Small intestine (tissue), 4 donors: ENCODE results near the gene ZNF441. TPM values are rescaled to one million over a fixed set of nuclear protein-coding genes. Genes with fewer than 3 reads are reported as not detected.

Experiments used
- polyA plus RNA-seq, 4 donors: library from polyadenylated mRNA; stranded (reverse) in 3 of 4; unstranded in 1 of 4; fragments of 200-250 nt in 3 of 4; fragments of 120-200 nt in 1 of 4; gene quantifications; one replicate each; pipeline versions ENCODE4 v1.2.1 to v1.2.3, GENCODE V29; 2013
- donor health status: healthy with polysubstance abuse.
- donor health status: Bipolar disorder and iron deficiency.
- donor health status: healthy.

The ZNF441 gene
- polyA plus RNA-seq, 4 donors = 1.4 to 7.5 (median 2.1) TPM

Other genes starting within 250 kb of the ZNF441 start
- gene ECSIT, start 237.9 kb upstream of the ZNF441 start, polyA plus RNA-seq = 100 to 1,000 TPM in 1 of 4 donors, 10 to 100 TPM in 3; 39.9 to 106 (median 86.9) TPM
- gene CNN1, start 228.1 kb upstream of the ZNF441 start, polyA plus RNA-seq = 10 to 100 TPM in 2 of 4 donors, 1 to 10 TPM in 2; 1.1 to 44.8 (median 15.9) TPM
- gene ELOF1, start 207.8 kb upstream of the ZNF441 start, polyA plus RNA-seq = 10 to 100 TPM; 39.0 to 80.3 (median 53.5) TPM
- gene ACP5, start 189.4 kb upstream of the ZNF441 start, polyA plus RNA-seq = 100 to 1,000 TPM in 1 of 4 donors, 10 to 100 TPM in 3; 22.8 to 195 (median 33.3) TPM
- 10 to 100 TPM in 1 of 4 donors, 1 to 10 TPM in 3; 3.8 to 15.7 (median 6.0) TPM for gene ZNF627, start 169.5 kb upstream of the ZNF441 start, polyA plus RNA-seq
- gene ZNF823, start 28.1 kb upstream of the ZNF441 start, polyA plus RNA-seq = 10 to 100 TPM in 1 of 4 donors, 1 to 10 TPM in 3; 3.8 to 10.1 (median 6.5) TPM
- 1 to 10 TPM in 2 of 4 donors, under 1 TPM in 2; 0.45 to 1.9 (median 0.96) TPM for gene ZNF491, start 31.5 kb downstream of the ZNF441 start, polyA plus RNA-seq
- 10 to 100 TPM in 1 of 4 donors, 1 to 10 TPM in 3; 3.5 to 18.0 (median 7.4) TPM for gene ZNF440, start 47.3 kb downstream of the ZNF441 start, polyA plus RNA-seq
- 1 to 10 TPM; 1.1 to 8.0 (median 4.2) TPM for gene ZNF439, start 81.7 kb downstream of the ZNF441 start, polyA plus RNA-seq
- gene ZNF69, start 120.8 kb downstream of the ZNF441 start, polyA plus RNA-seq = 10 to 100 TPM in 1 of 4 donors, 1 to 10 TPM in 3; 1.4 to 30.4 (median 3.9) TPM
- gene ZNF700, start 158.1 kb downstream of the ZNF441 start, polyA plus RNA-seq = 10 to 100 TPM in 3 of 4 donors, 1 to 10 TPM in 1; 7.3 to 24.6 (median 15.6) TPM
- 1 to 10 TPM; 1.9 to 5.1 (median 3.5) TPM for gene ZNF763, start 198.0 kb downstream of the ZNF441 start, polyA plus RNA-seq